Measurements from ENCODE around the gene HIPK1.
"Not testable (repeated sequence)": the region's sequence is repeated elsewhere in the genome, so short reads cannot be mapped to it uniquely, and the experiment has no call there.

The HIPK1 gene

GRCh38 chr1:113983826-113984225, 54.7 kb downstream of the HIPK1 start:
- DNase-seq, result no peak

- DNase-seq, result no peak
Measured at GRCh38 chr1:113984710-113985109, 55.6 kb downstream of the HIPK1 start.

- no peak for DNase-seq
Measured at GRCh38 chr1:113986802-113987201, 57.7 kb downstream of the HIPK1 start.

GRCh38 chr1:113987259-113987658, 58.1 kb downstream of the HIPK1 start:
- DNase-seq, result no peak

- DNase-seq, result no peak
Measured at GRCh38 chr1:113990530-113990929, 61.4 kb downstream of the HIPK1 start.

- DNase-seq, result no peak
Measured at GRCh38 chr1:113990961-113991360, 61.8 kb downstream of the HIPK1 start.

GRCh38 chr1:113991467-113991997, 62.4 kb downstream of the HIPK1 start:
- no peak for DNase-seq

GRCh38 chr1:113993072-113993471, 63.9 kb downstream of the HIPK1 start:
- DNase-seq, result no peak

- no peak for DNase-seq
Measured at GRCh38 chr1:113993766-113994165, 64.6 kb downstream of the HIPK1 start.

- no peak for DNase-seq
Measured at GRCh38 chr1:113995382-113995781, 66.3 kb downstream of the HIPK1 start.

- no peak for DNase-seq
Measured at GRCh38 chr1:113998361-113998760, 69.2 kb downstream of the HIPK1 start.

GRCh38 chr1:113999233-113999632, 70.1 kb downstream of the HIPK1 start:
- no peak for DNase-seq

- peak; percentile 1 for DNase-seq
Measured at GRCh38 chr1:113999799-114000198, 70.7 kb downstream of the HIPK1 start.

- no peak for DNase-seq
Measured at GRCh38 chr1:114000406-114000805, 71.3 kb downstream of the HIPK1 start.

- no peak for DNase-seq
Measured at GRCh38 chr1:114002492-114003239, 73.5 kb downstream of the HIPK1 start.

- DNase-seq, result no peak
Measured at GRCh38 chr1:114003431-114003830, 74.3 kb downstream of the HIPK1 start.

GRCh38 chr1:114006825-114007224, 77.7 kb downstream of the HIPK1 start:
- DNase-seq, result not testable (repeated sequence)

GRCh38 chr1:114008480-114008941, 79.4 kb downstream of the HIPK1 start:
- DNase-seq, result no peak

- DNase-seq, result no peak
Measured at GRCh38 chr1:114008993-114009392, 79.9 kb downstream of the HIPK1 start.

- no peak for DNase-seq
Measured at GRCh38 chr1:114009393-114009792, 80.3 kb downstream of the HIPK1 start.

GRCh38 chr1:114010433-114011184, 81.5 kb downstream of the HIPK1 start:
- no peak for DNase-seq

- DNase-seq, result no peak
Measured at GRCh38 chr1:114011796-114012195, 82.7 kb downstream of the HIPK1 start.

- DNase-seq, result no peak
Measured at GRCh38 chr1:114015075-114015474, 86.0 kb downstream of the HIPK1 start.

GRCh38 chr1:114019724-114020123, 90.6 kb downstream of the HIPK1 start:
- not testable (repeated sequence) for DNase-seq

All from NCI-H1417 treated with DMSO at 0.1 percent for 48 hours (cell line).